Activated CD8-positive, alpha-beta memory T cell treated with anti-CD3 and anti-CD28 coated beads for 36 hours (primary cell): Measurements from ENCODE around the gene RBKS. TPM values are rescaled to one million over a fixed set of nuclear protein-coding genes. Genes with fewer than 3 reads are reported as not detected.

Experiments used
- CTCF ChIA-PET: fragments of 350-600 bp; sonication (Branson Sonifier 250); formaldehyde crosslinking; loops from one replicate; lab custom pipeline; 2021; ENCODE audit warnings: antibody characterized with exemption; lab: Charles Lee
- POLR2A ChIA-PET: fragments of 350-600 bp; sonication (Branson Sonifier 250); formaldehyde crosslinking; loops from one replicate; lab custom pipeline; 2021; ENCODE audit warnings: antibody characterized with exemption; lab: Charles Lee
- total RNA-seq, 2 experiments: library from RNA; stranded (reverse); gene quantifications; one replicate each; pipeline ENCODE4 v1.2.3, GENCODE V29; 2021

Gene RBKS
- total RNA-seq, 2 experiments from 2014 or later, result 5.8 to 7.9 TPM

DNA sequence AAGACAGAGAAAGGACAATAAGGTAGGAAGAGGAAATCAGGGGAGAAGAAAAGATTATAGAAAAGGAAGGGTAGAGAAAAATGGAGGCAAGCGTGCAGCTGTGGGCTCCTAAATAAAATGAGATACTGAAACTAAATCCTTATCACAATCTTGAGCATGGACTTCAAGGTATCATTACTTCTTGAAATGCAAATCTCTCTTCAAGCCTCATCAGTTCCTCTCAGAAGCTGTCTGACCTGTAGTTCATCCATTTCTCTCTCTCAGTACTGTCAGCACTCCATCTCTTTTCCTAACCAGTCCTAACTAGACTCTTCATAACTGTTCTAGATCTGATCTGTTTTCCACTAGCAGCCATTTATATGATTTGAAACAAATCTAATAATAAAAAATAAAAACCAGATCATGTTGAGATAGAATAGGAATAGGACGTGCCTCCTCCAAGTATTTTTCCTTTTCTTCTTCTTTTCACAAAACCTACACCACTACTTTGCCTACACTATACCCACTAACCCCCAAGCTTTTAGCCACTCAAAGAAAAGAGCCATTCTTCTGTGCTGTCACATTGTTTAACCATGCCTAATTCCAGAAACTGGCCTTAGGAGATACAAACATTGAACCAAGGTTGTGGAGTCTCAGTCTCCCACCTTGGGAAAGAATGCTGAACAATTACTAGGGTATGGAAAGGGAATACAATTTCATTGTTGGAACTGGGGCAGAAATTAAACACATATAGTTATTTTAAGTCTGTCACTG, 21.4 kb upstream of the RBKS start:
- CTCF ChIA-PET, result no interaction called here
- POLR2A ChIA-PET, result no interaction called here

DNA sequence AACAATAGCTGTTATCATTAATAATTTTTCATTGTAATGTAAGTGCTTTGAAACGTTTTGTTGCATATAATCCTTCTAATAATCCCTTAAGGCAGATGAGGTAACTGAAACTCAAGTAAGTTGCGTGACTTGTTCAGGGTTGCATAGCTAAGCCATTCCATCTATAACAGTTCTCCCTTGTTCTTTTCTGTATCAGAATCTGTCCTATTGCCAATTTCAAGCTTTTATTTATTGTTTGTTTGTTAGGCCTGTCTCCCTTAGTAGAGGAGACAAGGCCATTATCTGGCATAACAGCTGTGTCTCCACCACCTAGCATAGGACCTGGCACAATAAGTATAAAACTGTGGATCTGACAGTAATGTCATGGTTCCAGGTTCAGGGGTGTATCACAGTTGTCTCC, 19.7 kb upstream of the RBKS start:
- ChIA-PET CTCF (interaction anchor here (0.6 kb wide), 1 partner anchor 12 kb away, joined by 3 read pairs; no protein-coding TSS in a partner anchor), POLR2A (no interaction called here)

DNA sequence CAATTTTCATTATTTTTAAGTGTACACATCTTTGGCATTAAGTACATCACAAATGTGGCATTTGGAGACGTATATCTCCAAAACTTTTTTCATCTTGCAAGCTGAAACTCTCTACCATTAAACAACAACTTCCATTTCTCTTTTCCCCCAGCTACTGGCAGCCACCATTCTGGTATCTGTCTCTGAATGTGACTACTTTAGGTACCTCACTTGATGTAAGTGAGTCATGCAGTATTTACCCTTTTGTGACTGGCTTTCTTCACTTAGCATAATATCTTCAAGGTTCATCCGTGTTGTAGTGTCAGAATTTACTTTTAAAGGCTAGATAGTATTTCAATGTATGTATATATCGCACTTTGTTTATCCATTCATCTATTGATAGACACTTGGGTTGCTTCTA, 17.4 kb upstream of the RBKS start:
- CTCF ChIA-PET, result no interaction called here
- POLR2A ChIA-PET, result interaction anchor here (0.7 kb wide), 1 partner anchor 14 kb away, joined by 3 read pairs; no protein-coding TSS in a partner anchor

DNA sequence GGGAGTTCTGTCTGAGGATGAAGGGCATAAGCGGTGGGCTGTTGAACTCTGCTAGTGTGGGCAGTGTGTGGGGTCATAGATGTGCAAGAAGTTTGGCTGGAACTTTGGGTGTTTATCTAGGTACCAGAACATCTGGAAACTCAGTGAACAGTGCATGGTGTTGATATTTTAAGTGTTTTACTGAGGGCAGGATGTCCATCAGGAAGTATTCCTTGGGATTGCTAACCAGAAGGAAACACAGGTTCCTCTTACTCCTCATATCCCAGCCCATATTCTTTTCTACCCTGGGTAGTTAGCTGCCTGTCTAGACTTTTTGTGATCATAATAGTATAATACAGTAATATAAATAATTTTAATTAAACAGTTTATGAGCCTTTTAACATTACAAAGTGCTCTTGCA, 15.9 kb upstream of the RBKS start:
- ChIA-PET CTCF (no interaction called here), POLR2A (no interaction called here)

DNA sequence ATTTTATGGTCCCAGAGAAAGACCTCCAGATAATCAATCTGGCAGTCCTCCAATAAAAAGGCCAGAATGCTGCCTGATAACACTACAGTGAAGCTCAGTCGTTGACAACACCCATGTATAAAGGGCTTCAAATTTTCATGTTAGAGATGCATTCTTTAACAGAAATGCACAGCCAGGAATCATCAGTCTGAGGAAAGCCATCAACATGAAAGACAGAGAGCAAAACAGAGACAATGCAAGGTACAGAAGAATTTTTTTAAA, 14.1 kb upstream of the RBKS start:
- CTCF ChIA-PET, result no interaction called here
- POLR2A ChIA-PET, result no interaction called here

DNA sequence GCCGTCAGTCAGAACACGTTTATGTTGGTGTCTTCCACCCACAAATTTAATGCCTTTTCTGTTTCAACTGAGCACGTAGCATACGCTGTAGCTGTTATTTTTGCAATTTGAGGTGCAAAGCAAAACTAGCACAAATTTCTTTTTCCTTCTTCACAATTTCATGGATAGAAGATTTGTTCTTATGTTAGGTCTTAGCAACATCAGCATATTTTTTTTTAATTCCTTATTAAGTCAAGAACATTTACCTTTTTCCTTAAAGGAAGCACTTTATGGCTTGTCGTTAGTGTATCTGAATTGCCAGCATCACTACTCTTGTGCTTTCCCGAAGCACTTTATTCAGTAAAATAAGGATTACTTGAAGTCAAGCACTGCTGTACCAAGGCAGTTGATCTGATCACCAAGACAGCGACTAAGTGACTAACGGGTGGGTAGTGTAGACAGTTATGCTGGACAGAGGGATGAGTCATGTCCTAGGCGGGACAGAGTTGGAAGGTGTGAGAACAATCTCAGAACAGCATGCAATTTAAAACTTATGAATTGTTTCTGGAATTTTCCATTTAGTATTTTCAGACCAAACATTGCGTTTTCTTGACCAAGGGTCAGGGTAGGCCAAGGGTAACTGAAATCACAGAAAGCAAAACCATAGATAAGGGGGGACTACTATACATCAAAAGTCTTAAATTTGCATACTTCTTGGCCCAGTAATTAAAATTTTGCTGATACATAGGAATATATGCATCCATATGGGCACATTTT, 13.6 kb upstream of the RBKS start:
- ChIA-PET CTCF (no interaction called here), POLR2A (no interaction called here)

DNA sequence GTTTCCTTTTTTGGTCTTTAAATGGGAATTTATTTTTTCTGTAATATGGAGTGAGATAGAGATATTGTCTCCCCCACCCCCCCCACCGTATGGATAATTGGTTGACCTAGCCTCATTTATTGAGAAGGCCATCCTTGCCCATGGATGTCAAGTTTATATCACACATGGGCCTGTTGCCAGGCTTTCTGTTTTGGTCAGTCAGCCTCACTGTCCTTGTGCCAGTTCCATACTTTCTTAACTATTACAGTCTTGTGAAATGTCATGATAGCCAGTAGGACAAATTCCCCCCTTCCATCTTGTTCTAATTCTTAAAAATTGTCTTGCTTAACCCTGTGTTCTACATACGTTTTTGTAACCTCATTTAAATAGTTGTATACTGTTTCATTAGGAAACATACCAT, 12.8 kb upstream of the RBKS start:
- POLR2A ChIA-PET, result interaction anchor here (1.5 kb wide), 1 partner anchor 265 kb away, joined by 3 read pairs; no protein-coding TSS in a partner anchor
- CTCF ChIA-PET, result no interaction called here

DNA sequence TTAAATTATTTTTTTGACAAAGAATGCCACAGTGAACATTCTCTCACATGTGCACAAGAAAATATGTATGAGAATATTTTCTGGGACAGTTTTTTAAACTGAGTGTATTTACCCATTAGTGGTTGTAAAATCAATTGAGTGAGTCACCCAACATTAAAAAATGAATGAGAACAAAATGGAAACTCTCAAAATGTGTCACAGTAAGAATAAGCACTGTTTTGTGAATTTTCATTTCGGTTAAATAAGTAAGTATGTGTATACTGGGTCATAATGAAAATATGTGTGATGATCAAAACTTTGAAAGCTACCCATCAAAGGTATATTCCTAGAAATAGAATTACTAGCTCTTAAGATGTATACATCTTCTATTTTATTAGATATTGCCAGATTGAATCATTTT, 11.9 kb upstream of the RBKS start:
- ChIA-PET POLR2A (interaction anchor here (0.6 to 1.5 kb wide), 4 partner anchors 9 to 264 kb away, joined by 3 to 10 read pairs (median 3); partner anchors contain the start of genes BABAM2 and RBKS), CTCF (interaction anchor here (0.9 kb wide), 1 partner anchor 52 kb away, joined by 4 read pairs; no protein-coding TSS in a partner anchor)

DNA sequence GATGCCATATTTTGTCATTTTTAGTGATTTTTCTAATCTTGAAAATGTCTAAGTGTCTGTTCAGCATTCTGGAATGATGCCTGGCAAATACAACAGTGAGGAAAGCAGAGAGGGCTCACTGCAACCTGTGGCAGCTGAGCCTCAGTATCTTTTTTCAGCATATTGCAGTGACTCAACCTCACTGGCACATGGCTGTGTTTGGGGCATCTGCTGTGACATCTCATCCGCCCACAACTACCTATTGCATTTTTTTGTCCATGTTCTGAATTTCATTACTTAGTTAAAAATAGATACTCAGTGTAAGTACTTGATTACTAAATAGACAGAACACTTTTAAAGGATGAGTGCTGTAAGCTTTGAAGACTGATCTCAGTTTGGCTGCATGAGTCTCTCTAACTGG, 11.0 kb upstream of the RBKS start:
- POLR2A ChIA-PET, result interaction anchor here (0.7 to 1.5 kb wide), 4 partner anchors 11 to 263 kb away, joined by 3 to 10 read pairs (median 4); partner anchors contain the start of genes BABAM2 and RBKS
- CTCF ChIA-PET, result no interaction called here

DNA sequence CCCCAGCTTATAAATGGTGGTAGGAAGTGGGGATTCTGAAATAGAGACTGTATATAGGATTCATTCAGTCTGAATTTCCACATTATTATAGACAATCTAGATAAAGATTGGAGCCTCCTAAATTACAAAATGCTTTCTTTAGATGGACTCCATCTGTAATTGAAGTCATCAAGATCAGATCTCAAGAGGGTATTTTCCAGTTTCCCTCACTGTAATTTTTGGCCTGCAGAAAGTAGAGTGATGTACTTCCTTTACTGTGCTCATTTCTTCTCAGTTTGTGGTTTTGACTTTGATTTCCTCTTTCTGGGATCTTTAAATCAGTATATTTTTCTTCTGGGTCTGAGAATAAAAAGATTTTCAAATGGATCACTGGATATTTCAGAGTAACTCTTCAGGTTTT, 7.5 kb upstream of the RBKS start:
- POLR2A ChIA-PET, result no interaction called here
- CTCF ChIA-PET, result interaction anchor here (0.7 kb wide), 1 partner anchor 12 kb away, joined by 3 read pairs; no protein-coding TSS in a partner anchor

DNA sequence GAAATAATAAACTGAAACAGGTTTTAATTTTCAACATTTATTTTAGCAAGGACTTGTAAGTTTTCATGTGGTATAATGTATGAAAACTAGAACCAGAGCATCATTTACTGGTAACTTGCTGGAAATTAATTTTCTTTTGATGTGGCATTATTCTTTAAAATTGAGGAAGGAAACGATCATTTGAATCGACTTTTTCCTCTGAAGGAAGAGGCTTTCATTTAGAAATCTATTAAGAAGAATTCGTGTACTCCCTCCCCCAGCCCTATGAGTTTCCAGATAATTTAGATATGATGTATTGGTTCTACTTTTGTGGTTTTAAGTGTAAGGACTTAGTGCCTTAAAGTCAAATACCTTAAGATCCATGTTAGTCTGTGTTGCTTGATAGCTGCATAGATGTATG, 2.8 kb upstream of the RBKS start:
- ChIA-PET POLR2A (interaction anchor here (0.7 kb wide), 1 partner anchor 9 kb away, joined by 3 read pairs; no protein-coding TSS in a partner anchor), CTCF (interaction anchor here (0.7 kb wide), 1 partner anchor 648 kb away, joined by 3 read pairs; no protein-coding TSS in a partner anchor)

DNA sequence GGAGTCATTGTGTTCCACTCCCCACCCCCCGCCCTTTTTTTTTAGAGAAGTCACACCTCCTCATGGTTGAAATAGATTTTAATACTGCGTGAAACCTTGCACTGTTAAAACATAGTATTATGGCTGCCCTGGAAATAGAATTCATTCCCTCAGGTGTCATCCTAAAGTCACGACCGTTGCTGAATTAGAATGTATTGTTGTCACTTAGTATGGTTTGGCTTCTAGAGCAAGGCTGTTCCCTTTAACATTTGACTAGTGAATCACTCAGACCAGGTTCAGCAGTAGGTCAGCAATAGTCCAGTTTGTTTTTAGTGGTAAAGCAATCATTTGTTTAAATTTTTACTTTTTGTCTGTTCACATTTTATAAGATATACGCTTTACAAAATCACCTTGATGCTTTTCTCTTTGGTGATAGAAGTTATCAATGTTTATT, 1.5 kb upstream of the RBKS start:
- CTCF ChIA-PET, result interaction anchor here (0.6 kb wide), 1 partner anchor 974 kb away, joined by 4 read pairs; no protein-coding TSS in a partner anchor
- POLR2A ChIA-PET, result interaction anchor here (1.5 to 2.0 kb wide), 2 partner anchors 34 to 558 kb away, joined by 3 to 7 read pairs; no protein-coding TSS in a partner anchor

DNA sequence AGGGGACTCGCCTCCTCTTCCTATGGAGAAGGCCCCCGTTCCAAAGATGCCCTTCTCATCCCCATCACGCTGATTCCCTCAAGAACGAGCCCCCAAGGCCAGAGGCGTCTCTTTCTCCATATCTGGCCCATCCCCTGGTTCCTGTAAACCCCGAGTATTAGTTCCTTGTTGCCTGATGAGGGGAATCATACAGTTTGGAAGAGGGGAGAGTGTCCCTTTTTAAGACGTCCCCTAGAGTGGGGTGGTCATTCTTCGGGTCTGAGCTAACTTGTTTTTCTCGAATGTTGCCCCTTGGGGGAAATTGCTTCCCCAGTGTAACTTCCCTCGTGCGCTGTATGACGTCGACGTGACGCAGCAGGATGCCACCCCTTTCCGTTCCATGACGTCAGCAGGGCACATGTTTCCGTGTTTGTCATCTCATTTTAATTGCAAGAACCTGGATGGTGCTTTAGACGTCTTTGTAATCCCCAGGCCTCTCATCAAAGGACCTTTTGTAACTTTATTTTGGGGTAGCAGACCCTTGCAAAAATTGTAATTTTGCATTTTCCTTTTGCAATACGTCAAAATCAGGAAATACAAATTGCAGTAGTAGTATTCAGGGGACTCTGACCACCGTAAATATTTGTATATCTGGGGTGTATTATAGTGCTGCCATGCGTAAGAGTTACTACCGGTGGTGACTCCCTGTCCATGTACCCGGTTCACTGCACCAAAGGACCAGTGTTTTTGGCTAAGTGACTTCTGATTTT, 911 bp upstream of the RBKS start:
- CTCF ChIA-PET, result interaction anchor here (0.6 to 1.3 kb wide), 2 partner anchors 11 to 975 kb away, joined by 3 to 4 read pairs; no protein-coding TSS in a partner anchor

DNA sequence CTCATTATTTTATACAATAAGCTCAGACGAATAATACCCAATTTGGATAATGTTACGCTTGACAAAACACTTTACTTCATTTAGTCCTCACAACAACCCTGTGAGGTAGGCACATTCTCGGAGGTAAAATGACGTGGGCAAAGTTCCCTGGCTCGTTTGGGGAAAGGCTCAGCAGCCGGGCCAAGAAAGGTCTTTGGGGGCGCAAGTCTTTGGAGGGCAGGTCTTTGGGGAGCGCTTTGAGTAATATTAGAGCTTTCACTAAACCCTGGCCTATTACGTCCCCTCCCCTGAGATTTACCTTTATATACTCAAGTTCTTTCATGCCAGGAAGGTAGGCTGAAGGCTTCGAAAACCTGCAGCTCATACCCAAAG, 427 bp downstream of the RBKS start:
- ChIA-PET CTCF (interaction anchor here (0.8 to 1.3 kb wide), 3 partner anchors 9 to 32 kb away, joined by 3 to 4 read pairs (median 3); no protein-coding TSS in a partner anchor), POLR2A (interaction anchor here (0.5 to 2.2 kb wide), 7 partner anchors 12 to 862 kb away, joined by 3 to 10 read pairs (median 4); partner anchors contain the start of gene PPP1CB)

More for the DNA sequence above, 911 bp upstream of the RBKS start:
- POLR2A ChIA-PET, result interaction anchor here (0.5 to 2.2 kb wide), 8 partner anchors 11 to 559 kb away, joined by 3 to 12 read pairs (median 4); no protein-coding TSS in a partner anchor

DNA sequence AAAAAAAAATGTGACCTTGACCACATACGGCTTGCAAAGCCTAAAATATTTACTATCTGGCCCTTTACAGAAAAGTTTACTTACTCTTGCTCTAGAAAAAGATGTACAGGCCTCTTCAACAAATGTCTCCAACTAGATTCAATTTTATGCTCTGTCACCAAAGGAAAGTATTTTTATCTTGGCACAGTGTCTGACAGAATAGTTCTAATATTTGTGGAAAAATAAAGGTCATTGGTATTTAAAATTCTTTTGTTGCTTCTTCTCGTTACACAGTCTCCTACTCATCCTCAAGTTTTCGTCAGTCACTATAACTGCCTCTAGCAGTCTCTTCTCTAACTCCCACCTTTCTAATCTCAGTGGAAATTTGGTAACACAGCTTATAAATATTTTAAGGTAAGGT, 1.4 kb downstream of the RBKS start:
- CTCF ChIA-PET, result interaction anchor here (0.5 kb wide), 1 partner anchor 151 kb away, joined by 4 read pairs; no protein-coding TSS in a partner anchor
- POLR2A ChIA-PET, result interaction anchor here (2.2 kb wide), 1 partner anchor 165 kb away, joined by 5 read pairs; no protein-coding TSS in a partner anchor

DNA sequence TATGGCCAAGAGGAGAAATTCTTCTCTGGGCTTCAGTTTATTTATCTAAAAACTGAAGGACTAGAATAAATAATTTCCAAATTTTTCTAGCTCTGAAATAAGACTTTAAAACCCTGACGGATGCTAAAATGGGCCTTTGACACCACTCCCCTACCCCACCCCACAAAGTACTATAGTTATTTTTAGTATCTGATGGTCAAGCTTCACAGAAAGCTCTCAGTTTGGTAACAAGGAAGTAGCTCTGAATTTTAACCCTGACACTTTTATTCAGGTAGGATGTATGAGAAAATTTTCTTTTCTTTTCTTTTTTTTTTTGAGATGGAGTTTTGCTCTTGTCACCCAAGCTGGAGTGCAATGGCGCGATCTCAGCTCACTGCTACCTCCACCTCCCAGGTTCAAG, 2.4 kb downstream of the RBKS start:
- CTCF ChIA-PET, result interaction anchor here (0.6 kb wide), 1 partner anchor 174 kb away, joined by 4 read pairs; no protein-coding TSS in a partner anchor
- POLR2A ChIA-PET, result no interaction called here

DNA sequence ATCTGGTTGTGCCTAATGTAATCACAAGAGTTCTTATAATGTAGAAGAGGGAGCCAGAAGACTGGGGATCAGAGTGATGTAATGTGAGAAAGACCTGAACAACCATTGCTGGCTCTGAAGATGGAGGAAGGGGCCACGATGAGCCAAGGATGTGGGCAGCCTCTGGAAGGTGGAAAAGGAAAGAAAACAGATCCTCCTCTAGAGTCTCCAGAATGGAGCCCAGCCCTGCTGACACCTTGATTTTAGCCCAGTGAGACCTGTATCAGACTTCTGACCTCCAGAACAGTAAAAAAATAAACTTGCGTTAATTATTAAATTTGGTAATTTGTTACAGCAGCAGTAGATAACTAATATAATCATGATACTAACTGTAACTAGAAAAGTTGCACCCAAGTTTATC, 3.1 kb downstream of the RBKS start:
- ChIA-PET POLR2A (no interaction called here), CTCF (interaction anchor here (1.1 to 1.4 kb wide), 2 partner anchors 10 to 164 kb away, joined by 3 read pairs; no protein-coding TSS in a partner anchor)

DNA sequence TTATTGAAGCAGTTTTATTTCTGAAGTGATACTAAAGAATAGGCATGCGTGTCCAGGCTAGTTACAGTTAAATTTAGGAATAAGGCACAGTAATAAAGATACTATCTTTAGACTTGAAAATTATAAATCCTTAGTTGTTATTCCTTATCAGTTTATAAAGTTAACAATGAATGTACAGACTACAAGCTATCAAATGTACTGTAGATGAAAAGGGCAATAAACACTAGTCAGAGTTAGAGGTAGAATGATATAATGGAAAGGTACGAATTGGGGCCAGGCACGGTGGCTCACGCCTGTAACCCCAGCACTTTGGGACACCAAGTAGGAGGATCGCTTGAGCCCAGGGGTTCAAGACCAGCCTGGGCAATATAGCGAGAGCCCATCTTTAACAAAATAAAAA, 3.9 kb downstream of the RBKS start:
- POLR2A ChIA-PET, result no interaction called here
- CTCF ChIA-PET, result interaction anchor here (0.6 to 1.4 kb wide), 3 partner anchors 10 to 164 kb away, joined by 3 read pairs; no protein-coding TSS in a partner anchor
